ENCODE data around the gene OLFM3. TPM values are rescaled to one million over a fixed set of nuclear protein-coding genes. Genes with fewer than 3 reads are reported as not detected.

Gene OLFM3
- total and polyA plus RNA-seq, 8 donors = 0.16 to 0.20 TPM; not detected in 6

DNA sequence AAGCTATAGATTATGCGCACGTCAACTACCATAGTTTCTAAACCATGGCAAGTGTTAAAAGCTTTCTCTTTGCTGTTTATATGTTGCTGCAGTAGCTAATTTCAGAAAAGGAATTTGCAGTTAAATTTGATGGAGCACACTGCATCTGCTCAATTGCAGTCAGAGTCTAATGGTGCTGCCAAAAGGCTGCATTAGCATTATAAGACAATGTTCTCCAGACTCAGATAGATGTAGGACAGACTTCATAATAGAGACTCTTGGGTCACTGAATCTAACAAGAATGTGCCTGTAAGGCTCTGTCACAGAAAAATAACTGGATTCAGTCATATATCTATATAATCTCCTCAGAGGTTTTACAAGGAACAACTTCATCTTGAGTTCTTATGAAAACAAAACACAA, 198.3 kb downstream of the OLFM3 start:
- DNase-seq (no peak), ATAC-seq (no peak), FAIRE-seq (no peak)
- Histone ChIP-seq H3K27ac (no peak overlapping the region), H3K27me3 (no peaks in the 10 kb centered on the region), H3K9me3 (no peaks in the 10 kb centered on the region), H3K36me3 (no peaks in the 10 kb centered on the region), H3K4me3 (no peak overlapping the region), H3K4me1 (no peaks in the 10 kb centered on the region)
- WGBS, 2 donors = 84 to 85% methylated on average over 2 of the region's 2 CpGs
- intact Hi-C loops (cut with DNase I) = no loop called here
- TF ChIP-seq, protein P1, sequence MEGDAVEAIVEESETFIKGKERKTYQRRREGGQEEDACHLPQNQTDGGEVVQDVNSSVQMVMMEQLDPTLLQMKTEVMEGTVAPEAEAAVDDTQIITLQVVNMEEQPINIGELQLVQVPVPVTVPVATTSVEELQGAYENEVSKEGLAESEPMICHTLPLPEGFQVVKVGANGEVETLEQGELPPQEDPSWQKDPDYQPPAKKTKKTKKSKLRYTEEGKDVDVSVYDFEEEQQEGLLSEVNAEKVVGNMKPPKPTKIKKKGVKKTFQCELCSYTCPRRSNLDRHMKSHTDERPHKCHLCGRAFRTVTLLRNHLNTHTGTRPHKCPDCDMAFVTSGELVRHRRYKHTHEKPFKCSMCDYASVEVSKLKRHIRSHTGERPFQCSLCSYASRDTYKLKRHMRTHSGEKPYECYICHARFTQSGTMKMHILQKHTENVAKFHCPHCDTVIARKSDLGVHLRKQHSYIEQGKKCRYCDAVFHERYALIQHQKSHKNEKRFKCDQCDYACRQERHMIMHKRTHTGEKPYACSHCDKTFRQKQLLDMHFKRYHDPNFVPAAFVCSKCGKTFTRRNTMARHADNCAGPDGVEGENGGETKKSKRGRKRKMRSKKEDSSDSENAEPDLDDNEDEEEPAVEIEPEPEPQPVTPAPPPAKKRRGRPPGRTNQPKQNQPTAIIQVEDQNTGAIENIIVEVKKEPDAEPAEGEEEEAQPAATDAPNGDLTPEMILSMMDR (IDR thresholded peaks at IDR 0.05) = no peak

DNA sequence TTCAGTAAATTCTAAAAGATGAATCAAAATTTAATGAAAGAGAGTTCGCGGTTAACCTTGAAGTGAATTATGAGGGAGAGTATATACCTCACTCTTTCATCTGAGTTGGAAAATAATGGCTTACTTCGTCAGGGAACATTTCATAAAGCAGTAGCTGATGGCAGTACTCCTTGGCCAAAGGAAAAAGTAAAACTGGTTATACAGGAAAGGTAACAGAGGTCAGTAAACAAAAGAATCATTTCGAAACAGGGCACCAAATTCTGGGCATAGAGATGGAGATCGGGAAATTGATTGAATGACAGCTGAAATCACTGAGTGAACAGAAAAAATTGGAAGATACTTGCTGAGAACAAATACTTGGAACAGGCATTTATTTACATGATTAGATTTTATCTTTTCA, 199.0 kb downstream of the OLFM3 start:
- WGBS, 2 donors = 37 to 38% methylated on average over 5 of the region's 5 CpGs
- H3K36me3 ChIP-seq = no peaks in the 10 kb centered on the region
- peak in 1 of 4 donors; percentile 56 for ATAC-seq
- H3K4me3 ChIP-seq = no peak overlapping the region
- no peak for DNase-seq
- TF ChIP-seq, protein P1 (IDR thresholded peaks at IDR 0.05) = no peak
- FAIRE-seq = no peak
- H3K4me1 ChIP-seq = no peaks in the 10 kb centered on the region
- no peaks in the 10 kb centered on the region for H3K27me3 ChIP-seq
- intact Hi-C loops (cut with DNase I) = no loop called here
- H3K9me3 ChIP-seq = no peaks in the 10 kb centered on the region
- H3K27ac ChIP-seq = no peak overlapping the region

DNA sequence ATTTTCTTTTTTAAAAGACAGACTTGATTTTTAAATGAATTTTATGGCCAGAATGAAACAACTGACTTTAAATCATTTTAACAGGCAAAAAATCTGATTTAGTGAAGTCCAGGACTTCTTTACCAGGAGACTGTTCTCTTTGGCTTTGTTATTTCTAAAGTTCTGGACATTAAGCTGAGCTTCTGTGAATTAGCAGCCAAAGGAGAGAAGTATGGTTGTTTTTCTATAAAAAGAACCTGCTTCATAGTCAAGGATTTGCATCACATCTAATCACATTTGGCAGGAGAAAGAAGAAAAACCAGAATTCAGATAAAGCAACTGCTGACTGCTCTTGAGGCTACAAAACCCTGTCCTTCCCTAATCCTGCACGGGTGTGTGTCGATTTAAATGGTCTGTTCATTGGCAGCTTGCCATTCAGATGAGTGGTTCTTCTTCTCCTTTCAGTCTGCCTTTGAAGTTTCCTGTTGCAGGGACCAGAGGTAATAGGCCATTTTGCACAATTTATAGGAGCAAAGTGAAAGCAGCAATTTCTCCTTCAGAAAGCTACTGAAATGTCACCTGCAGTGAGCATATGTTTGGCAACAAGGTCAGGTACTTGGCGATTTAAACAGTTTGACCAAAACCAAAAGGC, 215.4 kb downstream of the OLFM3 start:
- Histone ChIP-seq H3K27me3 (no peaks in the 10 kb centered on the region), H3K27ac (no peak overlapping the region), H3K4me3 (no peak overlapping the region), H3K9me3 (peaks cover 0 to 3% (median 0%) of the 10 kb centered on the region in 4 donors), H3K4me1 (no peaks in the 10 kb centered on the region), H3K36me3 (no peaks in the 10 kb centered on the region)
- TF ChIP-seq, protein P1 (IDR thresholded peaks at IDR 0.05) = no peak
- 13 to 16% methylated on average over 3 of the region's 3 CpGs for WGBS, 2 donors
- intact Hi-C loops (cut with DNase I) = no loop called here
- no peak for DNase-seq
- no peak for ATAC-seq
- FAIRE-seq = no peak

DNA sequence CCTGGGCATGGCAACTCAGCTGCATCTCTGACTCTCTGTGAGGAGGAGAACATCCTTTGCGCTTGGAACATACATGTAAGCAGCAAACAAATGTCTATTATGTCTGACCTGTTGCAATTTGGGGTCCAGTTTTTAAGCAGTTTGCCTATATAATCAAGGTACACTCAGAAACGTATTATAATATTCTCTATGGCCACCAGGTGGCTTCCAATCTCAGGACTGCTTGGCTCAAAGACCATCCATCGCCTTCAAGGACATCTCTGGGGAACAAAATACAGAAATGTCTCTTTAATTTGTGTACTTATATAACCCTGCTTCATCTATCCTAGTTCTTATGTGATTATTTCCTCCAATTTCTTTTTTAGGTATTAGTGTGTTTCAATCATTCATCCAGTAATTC, 227.2 kb downstream of the OLFM3 start:
- WGBS, 2 donors = 23 to 32% methylated on average over 3 of the region's 3 CpGs
- TF ChIP-seq, protein P1 (IDR thresholded peaks at IDR 0.05) = peak in 1 of 4 donors; percentile 12
- Histone ChIP-seq H3K9me3 (no peaks in the 10 kb centered on the region), H3K4me3 (no peak overlapping the region), H3K36me3 (no peaks in the 10 kb centered on the region), H3K4me1 (no peaks in the 10 kb centered on the region), H3K27ac (no peak overlapping the region), H3K27me3 (no peaks in the 10 kb centered on the region)
- DNase-seq = no peak
- FAIRE-seq = no peak
- ATAC-seq = peak in 2 of 4 donors; percentile 40 to 42
- intact Hi-C loops (cut with DNase I) = no loop called here

DNA sequence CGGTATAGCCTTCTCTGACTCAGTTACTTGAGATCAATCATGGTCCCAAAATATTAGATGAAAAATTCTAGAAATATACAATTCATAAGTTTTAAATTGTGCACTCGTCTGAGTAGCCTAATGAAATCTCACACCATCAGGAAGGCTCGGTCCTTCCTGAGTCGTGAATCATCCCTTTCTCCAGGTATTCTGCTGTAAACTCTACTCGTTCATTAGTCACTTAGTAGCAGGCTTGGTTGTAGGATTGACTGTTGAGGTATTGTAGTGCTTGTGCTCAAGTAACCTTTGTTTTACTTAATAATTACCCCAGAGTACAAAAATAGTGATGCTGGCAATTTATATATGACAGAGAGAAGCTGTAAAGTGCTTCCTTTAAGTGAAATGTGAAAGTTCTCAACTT, 238.7 kb downstream of the OLFM3 start:
- DNase-seq = no peak
- no peak for FAIRE-seq
- Histone ChIP-seq H3K36me3 (no peaks in the 10 kb centered on the region), H3K27me3 (no peaks in the 10 kb centered on the region), H3K4me1 (no peaks in the 10 kb centered on the region), H3K27ac (no peak overlapping the region), H3K9me3 (no peaks in the 10 kb centered on the region), H3K4me3 (no peak overlapping the region)
- no peak for ATAC-seq
- 45 to 64% methylated on average over 5 of the region's 5 CpGs for WGBS, 2 donors
- TF ChIP-seq, protein P1 (IDR thresholded peaks at IDR 0.05) = no peak
- intact Hi-C loops (cut with DNase I) = no loop called here

Measured in pancreas (tissue), 10 donors.